Smooth muscle cell of the brain vasculature (primary cell): ENCODE data around the gene SOCS1.

Experiments used
- DNase-seq: peaks from one replicate; pipeline ENCODE4 v3.0.0-alpha.2; 2012; ENCODE audit warnings: low read depth, low spot score

SOCS1 gene

DNA sequence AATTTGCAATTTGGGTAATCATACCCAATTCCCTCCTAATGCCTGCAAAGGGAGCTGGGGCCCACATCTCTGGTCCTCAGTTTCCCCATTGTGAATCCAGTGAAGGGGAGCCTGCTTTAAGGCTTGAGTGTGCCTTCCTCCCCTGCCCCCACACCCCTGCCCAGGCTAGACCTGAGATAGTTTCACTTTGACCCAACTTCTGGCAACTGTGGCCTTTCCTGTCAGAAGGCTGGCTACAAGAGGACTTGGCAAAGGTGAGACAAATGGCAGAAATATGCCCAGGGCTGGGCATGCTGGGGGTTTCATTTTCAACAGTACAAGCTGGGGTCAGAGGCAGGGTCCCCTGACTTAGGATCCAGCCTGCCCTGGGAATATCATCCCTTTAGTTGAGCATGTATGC is 10.0 kb downstream of the SOCS1 start:
- DNase-seq = no peak

DNA sequence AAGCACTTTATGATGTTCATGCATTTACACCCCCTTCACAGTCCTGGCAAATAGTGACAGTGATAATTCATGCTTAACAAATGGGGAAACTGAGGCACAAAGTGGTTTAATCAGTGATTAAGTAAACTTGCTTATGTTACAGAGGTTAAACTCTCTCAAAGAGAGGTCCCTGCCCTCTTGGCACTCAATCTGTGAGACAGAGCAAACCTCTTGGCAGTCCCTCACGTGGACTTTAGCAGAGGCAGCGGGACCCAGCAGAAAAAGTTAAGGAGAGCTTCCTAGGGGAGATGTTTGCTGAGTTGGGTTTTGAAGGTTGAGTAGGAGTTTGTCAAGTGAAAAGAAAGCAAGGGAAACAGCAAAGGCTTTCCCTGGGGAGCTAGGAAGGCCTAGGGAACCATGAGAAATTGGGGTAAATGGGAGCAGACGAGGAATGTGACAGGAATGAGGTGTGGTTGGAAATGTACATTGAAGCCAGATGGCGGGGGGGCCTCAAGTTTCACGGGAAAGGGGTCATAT is 10.7 kb downstream of the SOCS1 start:
- DNase-seq = no peak

- DNase-seq = no peak
These were observed 13.3 kb downstream of the SOCS1 start for GRCh38 chr16:11242658-11243057.

DNA sequence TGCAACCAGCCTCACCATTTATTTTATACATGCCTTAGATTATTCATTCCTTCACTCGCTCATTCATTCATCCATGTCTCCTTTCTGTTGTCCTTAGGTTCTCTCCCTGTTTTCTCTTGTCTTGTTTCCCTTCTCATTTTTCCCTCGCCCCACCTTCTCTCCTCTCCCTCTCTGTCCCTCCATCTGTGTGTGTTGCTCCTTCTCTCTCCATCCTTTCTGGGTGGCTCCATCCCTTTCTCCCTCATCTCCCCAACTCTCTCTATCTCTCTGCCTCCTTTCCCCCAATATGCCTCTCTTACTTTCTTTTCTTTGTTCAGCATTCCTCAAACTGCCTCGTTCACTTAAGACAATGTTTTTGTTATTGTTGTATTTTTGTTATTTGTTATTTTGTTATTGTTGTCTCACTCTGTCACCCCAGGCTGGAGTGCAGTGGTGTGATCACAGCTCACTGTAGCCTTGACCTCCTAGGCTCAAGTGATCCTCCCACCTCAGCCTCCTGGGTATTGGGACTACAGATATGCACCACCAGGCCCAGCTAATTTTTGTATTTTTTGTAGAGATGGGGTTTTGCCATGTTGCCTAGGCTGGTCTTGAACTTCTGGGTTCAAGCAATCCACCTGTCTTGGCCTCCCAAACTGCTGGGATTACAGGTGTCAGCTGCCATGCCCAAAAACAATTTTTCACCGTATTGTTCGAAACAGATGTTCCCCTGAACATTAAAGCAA is 14.4 kb downstream of the SOCS1 start:
- no peak for DNase-seq

- DNase-seq = no peak
These were observed 15.1 kb downstream of the SOCS1 start for GRCh38 chr16:11240636-11241473.

DNA sequence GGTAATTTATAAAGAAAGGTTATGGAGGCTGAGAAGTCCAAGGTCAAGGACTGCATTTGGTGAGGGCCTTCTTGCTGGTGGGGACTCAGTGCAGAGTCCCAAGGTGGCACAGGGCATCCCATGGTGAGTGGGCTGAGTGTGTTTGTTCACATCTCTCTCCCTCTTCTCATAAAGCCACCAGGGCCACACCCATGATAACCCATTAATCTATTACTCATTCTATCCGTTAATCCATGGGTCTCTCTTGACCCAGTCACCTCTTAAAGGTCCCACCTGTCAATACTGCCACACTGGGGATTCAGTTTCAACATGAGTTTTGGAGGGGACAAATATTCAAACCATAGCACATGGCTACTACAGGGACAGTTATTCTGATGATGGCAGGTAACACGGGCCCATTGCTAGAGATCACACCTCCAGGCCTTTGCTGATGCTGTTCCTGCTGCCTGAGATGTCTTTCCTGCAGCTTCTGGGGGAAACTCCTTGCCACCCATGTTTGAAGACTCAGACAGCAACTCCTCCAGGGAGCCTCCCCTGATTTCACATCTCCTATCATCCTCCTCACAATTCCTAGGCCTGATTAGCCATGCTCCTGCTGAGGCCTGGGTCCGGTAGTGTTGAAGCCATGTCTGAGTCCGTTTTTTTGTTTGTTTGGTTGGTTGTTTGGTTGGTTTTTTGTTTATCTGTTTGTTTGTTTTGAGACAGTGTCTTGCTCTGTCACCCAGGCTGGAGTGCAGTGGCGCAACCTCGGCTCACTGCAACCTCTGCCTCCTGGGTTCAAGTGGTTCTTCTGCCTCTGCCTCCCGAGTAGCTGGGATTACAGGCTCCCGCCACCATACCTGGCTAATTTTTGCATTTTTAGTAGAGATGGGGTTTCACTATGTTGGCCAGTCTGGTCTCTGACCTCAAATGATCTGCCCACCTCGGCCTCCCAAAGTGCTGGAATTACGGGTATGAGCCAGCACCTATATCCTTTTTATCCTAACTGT is 16.1 kb downstream of the SOCS1 start:
- DNase-seq = no peak

DNA sequence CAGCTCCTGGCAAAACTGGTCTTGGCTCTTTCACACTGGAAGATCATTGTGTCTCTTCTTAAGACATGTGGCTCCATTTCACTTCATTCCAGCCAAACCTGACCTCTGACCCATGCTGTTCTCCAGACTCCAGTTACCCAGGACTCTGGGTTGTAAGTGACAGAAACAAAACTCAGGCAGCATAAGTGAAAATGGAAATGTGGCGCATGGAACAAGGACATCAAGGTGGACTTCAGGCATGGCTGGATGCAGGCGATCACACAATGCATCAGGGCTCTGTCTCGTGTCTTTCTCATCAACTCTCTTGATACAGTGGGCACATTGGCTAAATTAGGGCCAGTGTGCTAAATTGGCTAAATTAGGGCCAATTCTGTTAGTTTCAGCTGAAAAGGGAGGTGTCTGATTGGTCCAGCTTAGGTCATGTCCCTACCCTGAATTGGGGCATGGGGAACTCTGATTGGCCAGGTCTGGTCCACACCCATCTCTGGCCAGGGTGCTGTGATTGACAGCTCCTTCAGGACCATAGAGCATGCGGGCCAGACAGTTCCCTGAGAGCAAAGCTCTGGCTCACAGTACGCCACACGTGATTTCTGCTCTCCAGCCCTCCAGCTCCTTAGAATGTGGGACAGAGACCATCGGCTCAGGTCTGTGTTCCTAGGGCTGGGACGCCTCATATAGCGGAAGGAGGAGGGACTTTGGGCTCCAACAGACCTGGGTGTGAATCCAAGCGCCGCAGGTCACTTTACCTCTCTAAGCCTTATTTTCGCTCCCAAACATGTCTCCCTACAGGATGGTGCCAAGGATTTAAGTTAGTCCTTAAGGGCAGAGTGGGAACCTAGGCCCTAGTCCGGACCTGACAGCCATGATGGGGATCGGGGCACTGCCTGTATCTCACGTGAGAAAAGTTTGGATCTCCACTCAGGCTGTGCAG is 17.5 kb downstream of the SOCS1 start:
- no peak for DNase-seq

- no peak for DNase-seq
These were observed 19.3 kb downstream of the SOCS1 start for GRCh38 chr16:11236461-11237254.

DNA sequence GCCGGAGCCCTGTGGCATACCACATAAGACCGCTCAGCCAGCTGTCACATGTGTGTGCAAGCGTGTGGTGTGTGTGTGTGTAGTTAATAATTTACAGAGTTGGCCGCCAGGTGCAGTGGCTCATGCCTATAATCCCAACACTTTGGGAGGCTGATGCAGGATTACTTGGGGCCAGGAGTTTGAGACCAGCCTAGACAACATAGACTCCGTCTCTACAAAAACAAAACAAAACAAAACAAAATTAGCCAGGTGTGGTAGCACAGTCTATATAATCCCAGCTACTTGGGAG is 20.4 kb downstream of the SOCS1 start:
- no peak for DNase-seq

DNA sequence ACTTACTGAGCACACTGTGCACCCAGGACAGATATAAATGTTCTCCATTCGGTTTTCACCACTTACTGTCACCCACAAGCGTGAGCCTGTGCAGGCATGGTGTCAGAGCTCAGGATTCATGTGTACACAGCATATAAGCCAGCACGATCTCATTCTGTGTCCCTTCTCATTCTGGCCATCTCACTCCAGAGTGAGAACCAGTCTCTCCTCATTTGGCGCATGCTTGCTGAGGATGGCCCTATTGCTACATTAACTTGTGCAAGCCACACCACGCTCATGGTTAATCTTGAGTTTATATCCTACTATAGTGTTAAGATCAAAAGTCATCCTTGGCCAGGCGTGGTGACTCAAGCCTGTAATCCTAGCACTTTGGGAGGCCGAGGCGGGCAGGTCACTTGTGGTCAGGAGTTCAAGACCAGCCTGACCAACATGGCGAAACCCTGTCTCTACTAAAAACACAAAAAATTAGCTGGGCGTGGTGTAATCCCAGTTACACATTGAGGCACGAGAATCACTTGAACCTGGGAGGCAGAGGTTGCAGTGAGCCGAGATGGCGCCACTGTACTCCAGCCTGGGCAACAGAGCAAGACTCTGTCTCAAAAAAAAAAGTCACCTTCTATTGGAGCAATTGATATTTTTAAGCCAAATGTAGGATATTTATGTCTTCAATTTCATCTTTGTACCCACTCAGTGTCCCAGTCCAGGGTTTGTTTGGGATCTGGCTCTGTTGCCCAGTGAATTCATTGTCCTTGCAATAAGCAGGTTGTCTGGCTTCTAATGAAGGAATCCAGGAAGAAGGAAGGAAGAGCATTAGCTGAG is 20.9 kb downstream of the SOCS1 start:
- DNase-seq = no peak

GRCh38 chr16:11233727-11234376 is 22.2 kb downstream of the SOCS1 start:
- DNase-seq = no peak

GRCh38 chr16:11232852-11233726 is 22.9 kb downstream of the SOCS1 start:
- DNase-seq = no peak

GRCh38 chr16:11232302-11232851 is 23.6 kb downstream of the SOCS1 start:
- DNase-seq = no peak

DNA sequence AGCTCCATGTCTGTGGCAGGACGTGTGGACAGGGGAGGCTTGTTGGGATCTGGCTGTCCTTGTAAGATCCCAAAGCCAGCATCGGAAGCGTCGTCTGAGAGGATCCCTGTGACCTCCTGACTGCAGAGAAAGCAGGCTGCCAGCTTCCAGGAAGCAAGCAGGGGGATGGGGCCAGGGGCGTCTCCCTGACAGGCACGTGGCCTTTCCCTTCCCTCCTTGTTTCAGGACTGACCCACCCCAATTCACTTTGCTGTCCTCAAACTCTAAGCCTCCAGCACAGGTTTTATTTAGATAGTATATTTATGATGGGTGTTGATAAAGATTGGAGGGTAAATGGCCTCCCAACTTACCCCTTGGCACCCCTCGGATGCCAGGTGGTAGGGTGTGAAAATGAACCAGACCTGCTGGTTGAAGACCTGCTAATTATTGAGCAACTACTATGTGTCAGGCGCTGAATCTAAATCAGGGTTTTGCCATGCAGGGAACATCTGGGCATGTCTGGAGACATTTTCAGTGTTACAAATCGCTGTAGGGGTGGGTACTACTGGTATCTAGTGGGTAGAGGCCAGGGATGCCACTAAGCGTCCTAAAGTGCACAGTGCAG is 24.5 kb downstream of the SOCS1 start:
- DNase-seq = no peak

DNA sequence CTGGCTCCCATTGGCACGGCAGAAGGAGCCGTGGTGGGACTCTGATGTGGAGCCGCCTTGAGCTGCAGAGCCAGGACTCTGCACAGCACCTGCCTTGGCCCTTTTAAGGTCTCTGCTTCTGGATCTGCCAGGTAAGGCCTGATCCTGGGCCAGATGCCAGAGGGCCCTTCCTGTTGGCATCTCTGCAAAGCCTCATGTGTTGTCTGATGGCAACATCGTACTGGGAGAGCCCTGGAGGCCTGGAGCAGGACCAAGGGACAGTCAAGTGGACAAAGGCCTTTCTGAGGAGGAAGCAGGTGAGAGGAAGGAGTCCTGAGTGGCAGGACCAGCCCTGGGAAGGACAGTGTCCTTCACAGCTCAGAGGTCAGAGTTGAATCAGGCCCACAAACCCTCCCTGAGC is 26.1 kb downstream of the SOCS1 start:
- DNase-seq = no peak

- DNase-seq = no peak
These were observed 26.6 kb downstream of the SOCS1 start for GRCh38 chr16:11229432-11229831.
